Measurements from ENCODE around the gene PER1.
A peak's percentile ranks its signal among the peaks of the same experiment; 100 is the strongest.

The PER1 gene

GRCh38 chr17:8128125-8128784 is 23.9 kb downstream of the PER1 start:
- no peaks in the 10 kb centered on the region for H3K9me3 ChIP-seq (ENCODE audit: control insufficient read depth, low read length)
- no peak overlapping the region for H3K14ac ChIP-seq (ENCODE audit: low read length in 2 of 2)
- H3K27me3 ChIP-seq (ENCODE audit: control insufficient read depth in 1 of 2, insufficient read depth in 1 of 2, low read length in 2 of 2) = peaks cover 21 to 27% of the 10 kb centered on the region in 2 experiments
- no peaks in the 10 kb centered on the region for H3K36me3 ChIP-seq (ENCODE audit: control insufficient read depth in 1 of 2, insufficient read depth in 2 of 2, low read depth in 1 of 2, low read length in 2 of 2)
- no peak overlapping the region for H3K4me3 ChIP-seq (ENCODE audit: insufficient read depth in 1 of 2, low read depth in 1 of 2, low read length in 2 of 2)
- no peak overlapping the region for H2BK120ac ChIP-seq (ENCODE audit: low read depth, low read length)
- H2BK15ac ChIP-seq (ENCODE audit: low read depth, poor library complexity, severe bottlenecking) = no peak overlapping the region
- H2BK12ac ChIP-seq (ENCODE audit: low read length in 2 of 2) = no peak overlapping the region
- no peak overlapping the region for H3K9ac ChIP-seq (ENCODE audit: low read length)
- H2BK5ac ChIP-seq (ENCODE audit: low read depth, low read length, poor library complexity, severe bottlenecking) = no peak overlapping the region
- no peak for DNase-seq
- H3K79me1 ChIP-seq (replicated peaks; ENCODE audit: low read length, poor library complexity, severe bottlenecking) = no peaks in the 10 kb centered on the region
- no peak overlapping the region for H3K4ac ChIP-seq (ENCODE audit: low read depth in 1 of 2, low read length in 2 of 2)
- no peak overlapping the region for H3K27ac ChIP-seq (ENCODE audit: low read length, poor library complexity, severe bottlenecking)
- peaks cover 25% of the 10 kb centered on the region for H3K4me1 ChIP-seq (ENCODE audit: control insufficient read depth, insufficient read depth, low read depth, low read length)
- H4K91ac ChIP-seq (ENCODE audit: low read length) = no peak overlapping the region
- H3K23ac ChIP-seq (ENCODE audit: low read length in 2 of 2) = no peak overlapping the region
- H3K18ac ChIP-seq (ENCODE audit: low read depth in 1 of 2, low read length in 2 of 2) = no peak overlapping the region
- no peak overlapping the region for H3K4me2 ChIP-seq (ENCODE audit: low read length, poor library complexity, severe bottlenecking)
- WGBS = 97% methylated on average over 8 of the region's 14 CpGs
- no peak overlapping the region for H2AK5ac ChIP-seq (ENCODE audit: low read length, severe bottlenecking)
- no peak overlapping the region for H4K8ac ChIP-seq (ENCODE audit: low read length)
- no peak overlapping the region for H2AFZ ChIP-seq (ENCODE audit: low read depth, low read length)

- H3K9me3 ChIP-seq (ENCODE audit: control insufficient read depth, low read length) = no peaks in the 10 kb centered on the region
- peak overlapping the region; percentile 66 to 85 for H3K4me3 ChIP-seq (ENCODE audit: insufficient read depth in 1 of 2, low read depth in 1 of 2, low read length in 2 of 2)
- peak overlapping the region; percentile 29 for H2AFZ ChIP-seq (ENCODE audit: low read depth, low read length)
- peak; percentile 65 for DNase-seq
- H2AK5ac ChIP-seq (ENCODE audit: low read length, severe bottlenecking) = no peak overlapping the region
- H3K18ac ChIP-seq (ENCODE audit: low read depth in 1 of 2, low read length in 2 of 2) = no peak overlapping the region
- H3K4ac ChIP-seq (ENCODE audit: low read depth in 1 of 2, low read length in 2 of 2) = no peak overlapping the region
- 2% methylated on average over 34 of the region's 45 CpGs for WGBS
- no peak overlapping the region for H2BK5ac ChIP-seq (ENCODE audit: low read depth, low read length, poor library complexity, severe bottlenecking)
- H2BK120ac ChIP-seq (ENCODE audit: low read depth, low read length) = no peak overlapping the region
- no peak overlapping the region for H2BK15ac ChIP-seq (ENCODE audit: low read depth, poor library complexity, severe bottlenecking)
- H2BK12ac ChIP-seq (ENCODE audit: low read length in 2 of 2) = no peak overlapping the region
- H3K23ac ChIP-seq (ENCODE audit: low read length in 2 of 2) = no peak overlapping the region
- peak overlapping the region; percentile 75 for H3K9ac ChIP-seq (ENCODE audit: low read length)
- no peak overlapping the region for H3K14ac ChIP-seq (ENCODE audit: low read length in 2 of 2)
- H4K91ac ChIP-seq (ENCODE audit: low read length) = no peak overlapping the region
- H3K79me1 ChIP-seq (replicated peaks; ENCODE audit: low read length, poor library complexity, severe bottlenecking) = no peaks in the 10 kb centered on the region
- peaks cover 23 to 30% of the 10 kb centered on the region in 2 experiments for H3K27me3 ChIP-seq (ENCODE audit: control insufficient read depth in 1 of 2, insufficient read depth in 1 of 2, low read length in 2 of 2)
- peak overlapping the region; percentile 99 for H3K4me2 ChIP-seq (ENCODE audit: low read length, poor library complexity, severe bottlenecking)
- H3K4me1 ChIP-seq (ENCODE audit: control insufficient read depth, insufficient read depth, low read depth, low read length) = peaks cover 41% of the 10 kb centered on the region
- H3K27ac ChIP-seq (ENCODE audit: low read length, poor library complexity, severe bottlenecking) = peak overlapping the region; percentile 39
- H3K36me3 ChIP-seq (ENCODE audit: control insufficient read depth in 1 of 2, insufficient read depth in 2 of 2, low read depth in 1 of 2, low read length in 2 of 2) = no peaks in the 10 kb centered on the region
- H4K8ac ChIP-seq (ENCODE audit: low read length) = peak overlapping the region; percentile 66
Observed at GRCh38 chr17:8126491-8127066, 25.6 kb downstream of the PER1 start.

- H3K27ac ChIP-seq (ENCODE audit: low read length, poor library complexity, severe bottlenecking) = no peak overlapping the region
- under 1% methylated on average over 33 of the region's 35 CpGs for WGBS
- H2BK5ac ChIP-seq (ENCODE audit: low read depth, low read length, poor library complexity, severe bottlenecking) = no peak overlapping the region
- H2AFZ ChIP-seq (ENCODE audit: low read depth, low read length) = peak overlapping the region; percentile 29
- peak overlapping the region in 1 of 2 experiments; percentile 70 for H3K18ac ChIP-seq (ENCODE audit: low read depth in 1 of 2, low read length in 2 of 2)
- H2BK15ac ChIP-seq (ENCODE audit: low read depth, poor library complexity, severe bottlenecking) = no peak overlapping the region
- no peaks in the 10 kb centered on the region for H3K79me1 ChIP-seq (replicated peaks; ENCODE audit: low read length, poor library complexity, severe bottlenecking)
- no peak overlapping the region for H2BK12ac ChIP-seq (ENCODE audit: low read length in 2 of 2)
- H3K23ac ChIP-seq (ENCODE audit: low read length in 2 of 2) = no peak overlapping the region
- peak overlapping the region in 1 of 2 experiments; percentile 32 for H3K4ac ChIP-seq (ENCODE audit: low read depth in 1 of 2, low read length in 2 of 2)
- no peak overlapping the region for H2BK120ac ChIP-seq (ENCODE audit: low read depth, low read length)
- peak; percentile 68 for DNase-seq
- H3K9ac ChIP-seq (ENCODE audit: low read length) = peak overlapping the region; percentile 67
- peaks cover 45% of the 10 kb centered on the region for H3K4me1 ChIP-seq (ENCODE audit: control insufficient read depth, insufficient read depth, low read depth, low read length)
- H4K91ac ChIP-seq (ENCODE audit: low read length) = peak overlapping the region; percentile 71
- peaks cover 23 to 30% of the 10 kb centered on the region in 2 experiments for H3K27me3 ChIP-seq (ENCODE audit: control insufficient read depth in 1 of 2, insufficient read depth in 1 of 2, low read length in 2 of 2)
- H3K9me3 ChIP-seq (ENCODE audit: control insufficient read depth, low read length) = no peaks in the 10 kb centered on the region
- no peak overlapping the region for H4K8ac ChIP-seq (ENCODE audit: low read length)
- no peaks in the 10 kb centered on the region for H3K36me3 ChIP-seq (ENCODE audit: control insufficient read depth in 1 of 2, insufficient read depth in 2 of 2, low read depth in 1 of 2, low read length in 2 of 2)
- H3K4me2 ChIP-seq (ENCODE audit: low read length, poor library complexity, severe bottlenecking) = peak overlapping the region; percentile 99
- no peak overlapping the region for H3K14ac ChIP-seq (ENCODE audit: low read length in 2 of 2)
- peak overlapping the region; percentile 66 to 85 for H3K4me3 ChIP-seq (ENCODE audit: insufficient read depth in 1 of 2, low read depth in 1 of 2, low read length in 2 of 2)
- no peak overlapping the region for H2AK5ac ChIP-seq (ENCODE audit: low read length, severe bottlenecking)
Observed at GRCh38 chr17:8125947-8126490, 26.2 kb downstream of the PER1 start.

GRCh38 chr17:8125154-8125946 is 26.9 kb downstream of the PER1 start:
- no peak overlapping the region for H2BK12ac ChIP-seq (ENCODE audit: low read length in 2 of 2)
- H3K4ac ChIP-seq (ENCODE audit: low read depth in 1 of 2, low read length in 2 of 2) = no peak overlapping the region
- no peak overlapping the region for H3K18ac ChIP-seq (ENCODE audit: low read depth in 1 of 2, low read length in 2 of 2)
- H3K79me1 ChIP-seq (replicated peaks; ENCODE audit: low read length, poor library complexity, severe bottlenecking) = no peaks in the 10 kb centered on the region
- H2BK120ac ChIP-seq (ENCODE audit: low read depth, low read length) = no peak overlapping the region
- H3K4me2 ChIP-seq (ENCODE audit: low read length, poor library complexity, severe bottlenecking) = peak overlapping the region; percentile 99
- no peak overlapping the region for H2BK5ac ChIP-seq (ENCODE audit: low read depth, low read length, poor library complexity, severe bottlenecking)
- no peak overlapping the region for H2BK15ac ChIP-seq (ENCODE audit: low read depth, poor library complexity, severe bottlenecking)
- H3K14ac ChIP-seq (ENCODE audit: low read length in 2 of 2) = no peak overlapping the region
- no peak overlapping the region for H3K27ac ChIP-seq (ENCODE audit: low read length, poor library complexity, severe bottlenecking)
- H3K9me3 ChIP-seq (ENCODE audit: control insufficient read depth, low read length) = no peaks in the 10 kb centered on the region
- H3K4me1 ChIP-seq (ENCODE audit: control insufficient read depth, insufficient read depth, low read depth, low read length) = peaks cover 48% of the 10 kb centered on the region
- peak; percentile 79 for DNase-seq
- H3K4me3 ChIP-seq (ENCODE audit: insufficient read depth in 1 of 2, low read depth in 1 of 2, low read length in 2 of 2) = peak overlapping the region; percentile 66 to 85
- H3K27me3 ChIP-seq (ENCODE audit: control insufficient read depth in 1 of 2, insufficient read depth in 1 of 2, low read length in 2 of 2) = peaks cover 23 to 30% of the 10 kb centered on the region in 2 experiments
- H3K9ac ChIP-seq (ENCODE audit: low read length) = peak overlapping the region; percentile 67
- H2AK5ac ChIP-seq (ENCODE audit: low read length, severe bottlenecking) = no peak overlapping the region
- H4K91ac ChIP-seq (ENCODE audit: low read length) = no peak overlapping the region
- H3K36me3 ChIP-seq (ENCODE audit: control insufficient read depth in 1 of 2, insufficient read depth in 2 of 2, low read depth in 1 of 2, low read length in 2 of 2) = no peaks in the 10 kb centered on the region
- no peak overlapping the region for H3K23ac ChIP-seq (ENCODE audit: low read length in 2 of 2)
- no peak overlapping the region for H2AFZ ChIP-seq (ENCODE audit: low read depth, low read length)
- WGBS = under 1% methylated on average over 35 of the region's 40 CpGs
- H4K8ac ChIP-seq (ENCODE audit: low read length) = no peak overlapping the region
